K562 (cell line): ENCODE data around the gene NR5A2.

Source experiments
- TF ChIP-seq, protein P1 (sequence below), 2 experiments: fragments of 450-650 bp in 1 of 2; sonication (generic) in 1 of 2; formaldehyde crosslinking in 1 of 2; IDR thresholded peaks in 1 of 2; conservative IDR thresholded peaks in 1 of 2; 2 replicates each; pipeline versions ENCODE4 v1.6.1 to v1.8.1; 2016 to 2023; ENCODE audit warnings: mild to moderate bottlenecking in 2 of 2, moderate library complexity in 2 of 2, inconsistent platforms in 1 of 2, missing genetic modification reagents in 1 of 2
- TF ChIP-seq, protein P2 (sequence below), 3 experiments: IDR thresholded peaks in 2 of 3; conservative IDR thresholded peaks in 1 of 3; 2 replicates each; pipeline ENCODE4 v1.5.1; 2011 to 2012; ENCODE audit warnings: low read length in 3 of 3, mild to moderate bottlenecking in 3 of 3, control low read depth in 2 of 3, improper control_type of control experiment in 1 of 3, inconsistent platforms in 1 of 3, low read depth in 1 of 3, mixed read lengths in 1 of 3, moderate library complexity in 1 of 3; ENCODE audit not compliant: insufficient read depth in 2 of 3
- TF ChIP-seq, protein P3 (sequence below), 2 experiments: fragments of 450-650 bp in 1 of 2; sonication (generic) in 1 of 2; formaldehyde crosslinking; conservative IDR thresholded peaks; 2 replicates each; pipeline versions ENCODE4 v1.4.0 to v1.8.1; 2020 to 2022; ENCODE audit warnings: mild to moderate bottlenecking in 1 of 2, missing genetic modification reagents in 1 of 2

DNA sequence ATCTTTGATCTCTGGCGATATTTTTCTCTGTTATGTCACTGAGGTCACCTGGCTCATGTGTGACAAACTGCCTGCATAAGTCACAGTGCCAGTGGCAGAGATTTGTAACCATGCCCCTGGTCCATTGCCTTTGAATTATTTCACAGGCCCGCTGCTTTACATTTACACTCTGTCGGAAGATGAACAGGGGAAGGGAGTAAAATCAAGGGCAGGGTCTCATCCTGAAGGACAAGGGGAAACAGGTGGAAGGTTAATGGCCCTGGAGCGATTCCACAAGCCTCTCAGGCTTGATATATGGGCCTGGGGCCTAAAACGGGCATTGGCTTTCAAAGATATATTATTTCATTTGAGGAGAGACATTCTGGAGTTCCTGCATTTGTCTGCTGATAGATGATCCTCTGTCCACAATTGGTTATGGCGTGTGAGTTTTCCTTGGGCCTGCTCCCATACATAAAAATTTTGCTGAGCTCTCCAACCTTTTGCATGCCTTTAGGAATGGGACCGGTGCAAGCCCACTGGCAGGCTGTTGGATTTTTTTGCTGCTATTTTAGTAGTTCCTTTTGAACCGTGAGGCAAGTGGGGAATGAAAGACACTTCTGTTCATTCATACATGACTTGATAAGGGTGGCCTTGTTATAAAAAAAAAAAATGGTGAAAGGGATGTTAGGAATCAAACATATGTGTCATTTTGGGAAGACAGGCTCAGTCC is 51.9 kb downstream of the NR5A2 start:
- TF ChIP-seq, protein P1, sequence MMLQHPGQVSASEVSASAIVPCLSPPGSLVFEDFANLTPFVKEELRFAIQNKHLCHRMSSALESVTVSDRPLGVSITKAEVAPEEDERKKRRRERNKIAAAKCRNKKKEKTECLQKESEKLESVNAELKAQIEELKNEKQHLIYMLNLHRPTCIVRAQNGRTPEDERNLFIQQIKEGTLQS (IDR thresholded peaks at IDR 0.05): no peak
- TF ChIP-seq, protein P1 (CRISPR knock-in tag; conservative IDR thresholded peaks at IDR 0.05): no peak
- TF ChIP-seq, protein P2, sequence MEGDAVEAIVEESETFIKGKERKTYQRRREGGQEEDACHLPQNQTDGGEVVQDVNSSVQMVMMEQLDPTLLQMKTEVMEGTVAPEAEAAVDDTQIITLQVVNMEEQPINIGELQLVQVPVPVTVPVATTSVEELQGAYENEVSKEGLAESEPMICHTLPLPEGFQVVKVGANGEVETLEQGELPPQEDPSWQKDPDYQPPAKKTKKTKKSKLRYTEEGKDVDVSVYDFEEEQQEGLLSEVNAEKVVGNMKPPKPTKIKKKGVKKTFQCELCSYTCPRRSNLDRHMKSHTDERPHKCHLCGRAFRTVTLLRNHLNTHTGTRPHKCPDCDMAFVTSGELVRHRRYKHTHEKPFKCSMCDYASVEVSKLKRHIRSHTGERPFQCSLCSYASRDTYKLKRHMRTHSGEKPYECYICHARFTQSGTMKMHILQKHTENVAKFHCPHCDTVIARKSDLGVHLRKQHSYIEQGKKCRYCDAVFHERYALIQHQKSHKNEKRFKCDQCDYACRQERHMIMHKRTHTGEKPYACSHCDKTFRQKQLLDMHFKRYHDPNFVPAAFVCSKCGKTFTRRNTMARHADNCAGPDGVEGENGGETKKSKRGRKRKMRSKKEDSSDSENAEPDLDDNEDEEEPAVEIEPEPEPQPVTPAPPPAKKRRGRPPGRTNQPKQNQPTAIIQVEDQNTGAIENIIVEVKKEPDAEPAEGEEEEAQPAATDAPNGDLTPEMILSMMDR (IDR thresholded peaks at IDR 0.05 in 2 of 3, conservative IDR thresholded peaks at IDR 0.05 in 1 of 3; ENCODE audit: insufficient read depth in 2 of 3, low read depth in 1 of 3, low read length in 3 of 3): no peak
- TF ChIP-seq, protein P3, sequence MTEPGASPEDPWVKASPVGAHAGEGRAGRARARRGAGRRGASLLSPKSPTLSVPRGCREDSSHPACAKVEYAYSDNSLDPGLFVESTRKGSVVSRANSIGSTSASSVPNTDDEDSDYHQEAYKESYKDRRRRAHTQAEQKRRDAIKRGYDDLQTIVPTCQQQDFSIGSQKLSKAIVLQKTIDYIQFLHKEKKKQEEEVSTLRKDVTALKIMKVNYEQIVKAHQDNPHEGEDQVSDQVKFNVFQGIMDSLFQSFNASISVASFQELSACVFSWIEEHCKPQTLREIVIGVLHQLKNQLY (CRISPR knock-in tag; conservative IDR thresholded peaks at IDR 0.05): no peak
